Measurements from ENCODE around the gene ELOVL2. TPM values are rescaled to one million over a fixed set of nuclear protein-coding genes. Genes with fewer than 3 reads are reported as not detected.
"Not testable (repeated sequence)": the region's sequence is repeated elsewhere in the genome, so short reads cannot be mapped to it uniquely, and the experiment has no call there.

The ELOVL2 gene
- total RNA-seq: 0.25 TPM

GRCh38 chr6:11043961-11044711 is at the start of gene ELOVL2:
TSS of gene ELOVL2 (minus strand) at chr6:11044305. CDS start at chr6:11044230, 75 bp downstream.
- DNase-seq (ENCODE audit: extremely low spot score in 2 of 2): no peak
- peak within 1 kb of the TSS; percentile 41 to 60 for H3K4me3 ChIP-seq
- intact Hi-C loops (cut with DNase I): no loop called here
- no peak within 1 kb of the TSS for H3K27ac ChIP-seq
- H3K4me1 ChIP-seq: peaks cover 6% of the 10 kb centered on the region
- H3K9me3 ChIP-seq: no peaks in the 10 kb centered on the region
- no peaks in the 10 kb centered on the region for H3K27me3 ChIP-seq
- no peaks in the 10 kb centered on the region for H3K36me3 ChIP-seq
- TF ChIP-seq CTCF (IDR thresholded peaks at IDR 0.05): no peak
- no peak for TF ChIP-seq POLR2AphosphoS5 (IDR thresholded peaks at IDR 0.05; ENCODE audit: insufficient read depth in 1 of 2, low read depth in 1 of 2)
- TF ChIP-seq POLR2A (IDR thresholded peaks at IDR 0.05): no peak

GRCh38 chr6:11093376-11093625 is 49.2 kb upstream of the ELOVL2 start:
- peak overlapping the region; percentile 88 to 94 for H3K4me3 ChIP-seq
- intact Hi-C loops (cut with DNase I): no loop called here
- TF ChIP-seq CTCF (IDR thresholded peaks at IDR 0.05): no peak
- TF ChIP-seq POLR2A (IDR thresholded peaks at IDR 0.05): no peak
- TF ChIP-seq POLR2AphosphoS5 (IDR thresholded peaks at IDR 0.05; ENCODE audit: insufficient read depth in 1 of 2, low read depth in 1 of 2): no peak
- DNase-seq (ENCODE audit: extremely low spot score in 2 of 2): no peak
- peaks cover 28% of the 10 kb centered on the region for H3K4me1 ChIP-seq
- H3K27me3 ChIP-seq: no peaks in the 10 kb centered on the region
- H3K36me3 ChIP-seq: no peaks in the 10 kb centered on the region
- peak overlapping the region; percentile 99 for H3K27ac ChIP-seq
- no peaks in the 10 kb centered on the region for H3K9me3 ChIP-seq

- Histone ChIP-seq H3K4me1 (peaks cover 28% of the 10 kb centered on the region), H3K27ac (peak overlapping the region; percentile 99), H3K9me3 (no peaks in the 10 kb centered on the region), H3K27me3 (no peaks in the 10 kb centered on the region), H3K4me3 (peak overlapping the region; percentile 88 to 94), H3K36me3 (no peaks in the 10 kb centered on the region)
- intact Hi-C loops (cut with DNase I): no loop called here
- DNase-seq (ENCODE audit: extremely low spot score in 2 of 2): no peak
- TF ChIP-seq POLR2AphosphoS5 (IDR thresholded peaks at IDR 0.05; ENCODE audit: insufficient read depth in 1 of 2, low read depth in 1 of 2): no peak
- TF ChIP-seq POLR2A (IDR thresholded peaks at IDR 0.05): no peak
- no peak for TF ChIP-seq CTCF (IDR thresholded peaks at IDR 0.05)
Observed at GRCh38 chr6:11092668-11093375, 48.7 kb upstream of the ELOVL2 start.

- intact Hi-C loops (cut with DNase I); H3K36me3 ChIP-seq; H3K9me3 ChIP-seq; H3K27me3 ChIP-seq; H3K4me3 ChIP-seq; DNase-seq (ENCODE audit: extremely low spot score in 2 of 2); H3K27ac ChIP-seq: not testable (repeated sequence)
- H3K4me1 ChIP-seq: peaks cover 21% of the 10 kb centered on the region
Observed at GRCh38 chr6:11091141-11091540, 47.0 kb upstream of the ELOVL2 start.

- peaks cover 7% of the 10 kb centered on the region for H3K4me1 ChIP-seq
- H3K27me3 ChIP-seq: no peaks in the 10 kb centered on the region
- no peak overlapping the region for H3K27ac ChIP-seq
- DNase-seq (ENCODE audit: extremely low spot score in 2 of 2): peak in 1 of 2 donors; percentile 25
- H3K36me3 ChIP-seq: no peaks in the 10 kb centered on the region
- no peak overlapping the region for H3K4me3 ChIP-seq
- intact Hi-C loops (cut with DNase I): no loop called here
- no peaks in the 10 kb centered on the region for H3K9me3 ChIP-seq
- TF ChIP-seq POLR2AphosphoS5 (IDR thresholded peaks at IDR 0.05; ENCODE audit: insufficient read depth in 1 of 2, low read depth in 1 of 2) (no peak), POLR2A (IDR thresholded peaks at IDR 0.05) (no peak)
Observed at GRCh38 chr6:11089695-11090094, 45.6 kb upstream of the ELOVL2 start.

- H3K36me3 ChIP-seq; H3K4me1 ChIP-seq; H3K9me3 ChIP-seq; H3K4me3 ChIP-seq; intact Hi-C loops (cut with DNase I); H3K27ac ChIP-seq; DNase-seq (ENCODE audit: extremely low spot score in 2 of 2); H3K27me3 ChIP-seq: not testable (repeated sequence)
Observed at GRCh38 chr6:11087141-11087812, 43.2 kb upstream of the ELOVL2 start.

All from vagina (tissue), 2 donors.